Left lung (tissue), 10 donors: ENCODE data around the gene TCFL5. TPM values are rescaled to one million over a fixed set of nuclear protein-coding genes. Genes with fewer than 3 reads are reported as not detected.

Source experiments
- ATAC-seq: fragments of 200-7000 bp; cut with Tn5 transposase; one replicate; pipeline ENCODE4 v1.9.1; 2020; ENCODE audit warnings: moderate library complexity
- DNase-seq, 4 donors: peaks; one replicate each; pipeline ENCODE4 v3.0.0-alpha.2; 2013 to 2020
- H3K27ac ChIP-seq, 2 donors: fragments of 200-600 bp; sonication (generic) in 1 of 2; one replicate each; pipeline versions ENCODE4 v1.5.0 to v1.8.0; 2020 to 2021
- H3K27me3 ChIP-seq, 2 donors: fragments of 200-600 bp; sonication (generic) in 1 of 2; one replicate each; pipeline versions ENCODE4 v1.5.0 to v1.8.0; 2020 to 2021
- H3K36me3 ChIP-seq, 2 donors: fragments of 200-600 bp; sonication (generic) in 1 of 2; one replicate each; pipeline versions ENCODE4 v1.5.0 to v1.8.0; 2020 to 2021
- H3K4me1 ChIP-seq, 2 donors: fragments of 200-600 bp; one replicate each; pipeline ENCODE4 v1.8.0; 2021
- H3K4me3 ChIP-seq, 2 donors: fragments of 200-600 bp; sonication (generic) in 1 of 2; one replicate each; pipeline versions ENCODE4 v1.5.0 to v1.8.0; 2020 to 2021; ENCODE audit warnings: mild to moderate bottlenecking in 1 of 2
- H3K9me3 ChIP-seq, 2 donors: fragments of 200-600 bp; sonication (generic) in 1 of 2; one replicate each; pipeline versions ENCODE4 v1.5.0 to v1.8.0; 2020 to 2021
- intact Hi-C, 2 donors: fragments of 100-400 bp; cut with DNase I; formaldehyde crosslinking; loops; one replicate each; pipeline versions ENCODE4 v1.11.2 to v1.14.2; 2022
- polyA plus RNA-seq, 6 donors: library from polyadenylated mRNA; unstranded; fragments of 120-200 nt; gene quantifications; one replicate each; pipeline ENCODE4 v1.2.1, GENCODE V29; 2013; ENCODE audit not compliant: insufficient read length in 6 of 6
- total RNA-seq, 2 donors: library from RNA; stranded (reverse); fragmentation: NEBNext Ultra II Directional; extraction: Animal tissue kit (Norgen Biotek cat#: 25700); gene quantifications; one replicate each; pipeline ENCODE4 v1.2.1, GENCODE V29; 2021
- TF ChIP-seq, protein P1 (sequence below), 2 donors: fragments of 200-600 bp; sonication (generic) in 1 of 2; IDR thresholded peaks; one replicate each; pipeline versions ENCODE4 v1.5.0 to v1.8.0; 2021; ENCODE audit warnings: antibody characterized with exemption in 2 of 2
- donor health status: DM: no; HTN: yes; CAD: no.
- donor health status: DM: no; HTN: no; CAD: no.

TCFL5 gene
- total and polyA plus RNA-seq, 8 donors, result 7.4 to 13.7 (median 10.9) TPM

- TF ChIP-seq, protein P1, sequence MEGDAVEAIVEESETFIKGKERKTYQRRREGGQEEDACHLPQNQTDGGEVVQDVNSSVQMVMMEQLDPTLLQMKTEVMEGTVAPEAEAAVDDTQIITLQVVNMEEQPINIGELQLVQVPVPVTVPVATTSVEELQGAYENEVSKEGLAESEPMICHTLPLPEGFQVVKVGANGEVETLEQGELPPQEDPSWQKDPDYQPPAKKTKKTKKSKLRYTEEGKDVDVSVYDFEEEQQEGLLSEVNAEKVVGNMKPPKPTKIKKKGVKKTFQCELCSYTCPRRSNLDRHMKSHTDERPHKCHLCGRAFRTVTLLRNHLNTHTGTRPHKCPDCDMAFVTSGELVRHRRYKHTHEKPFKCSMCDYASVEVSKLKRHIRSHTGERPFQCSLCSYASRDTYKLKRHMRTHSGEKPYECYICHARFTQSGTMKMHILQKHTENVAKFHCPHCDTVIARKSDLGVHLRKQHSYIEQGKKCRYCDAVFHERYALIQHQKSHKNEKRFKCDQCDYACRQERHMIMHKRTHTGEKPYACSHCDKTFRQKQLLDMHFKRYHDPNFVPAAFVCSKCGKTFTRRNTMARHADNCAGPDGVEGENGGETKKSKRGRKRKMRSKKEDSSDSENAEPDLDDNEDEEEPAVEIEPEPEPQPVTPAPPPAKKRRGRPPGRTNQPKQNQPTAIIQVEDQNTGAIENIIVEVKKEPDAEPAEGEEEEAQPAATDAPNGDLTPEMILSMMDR (IDR thresholded peaks at IDR 0.05), result no peak
- Histone ChIP-seq H3K36me3 (no peaks in the 10 kb centered on the region), H3K27me3 (peaks cover 0 to 9% of the 10 kb centered on the region in 2 donors), H3K9me3 (no peaks in the 10 kb centered on the region), H3K27ac (peak overlapping the region in 1 of 2 donors; percentile 76), H3K4me1 (peaks cover 6 to 26% of the 10 kb centered on the region in 2 donors), H3K4me3 (no peak overlapping the region)
- intact Hi-C loops, result no loop called here
- DNase-seq (peak in 1 of 4 donors; percentile 53), ATAC-seq (no peak)
These were observed 29.8 kb downstream of the TCFL5 start for GRCh38 chr20:62831854-62832211.

GRCh38 chr20:62831361-62831788, 30.2 kb downstream of the TCFL5 start:
- no peak overlapping the region for H3K4me3 ChIP-seq
- TF ChIP-seq, protein P1 (IDR thresholded peaks at IDR 0.05), result no peak
- peaks cover 0 to 7% of the 10 kb centered on the region in 2 donors for H3K27me3 ChIP-seq
- ATAC-seq (peak; percentile 43), DNase-seq (peak in 1 of 4 donors; percentile 69)
- H3K9me3 ChIP-seq, result no peaks in the 10 kb centered on the region
- H3K4me1 ChIP-seq, result peaks cover 6 to 26% of the 10 kb centered on the region in 2 donors
- H3K27ac ChIP-seq, result peak overlapping the region in 1 of 2 donors; percentile 76
- H3K36me3 ChIP-seq, result no peaks in the 10 kb centered on the region
- intact Hi-C loops, result no loop called here

- DNase-seq, result peak in 1 of 4 donors; percentile 51
- Histone ChIP-seq H3K27me3 (peaks cover 0 to 1% of the 10 kb centered on the region in 2 donors), H3K36me3 (no peaks in the 10 kb centered on the region), H3K4me1 (peaks cover 6 to 26% of the 10 kb centered on the region in 2 donors), H3K27ac (no peak overlapping the region), H3K4me3 (no peak overlapping the region), H3K9me3 (no peaks in the 10 kb centered on the region)
- TF ChIP-seq, protein P1 (IDR thresholded peaks at IDR 0.05), result no peak
- no peak for ATAC-seq
- intact Hi-C loops, result no loop called here
These were observed 30.8 kb downstream of the TCFL5 start for GRCh38 chr20:62830821-62831220.

DNA sequence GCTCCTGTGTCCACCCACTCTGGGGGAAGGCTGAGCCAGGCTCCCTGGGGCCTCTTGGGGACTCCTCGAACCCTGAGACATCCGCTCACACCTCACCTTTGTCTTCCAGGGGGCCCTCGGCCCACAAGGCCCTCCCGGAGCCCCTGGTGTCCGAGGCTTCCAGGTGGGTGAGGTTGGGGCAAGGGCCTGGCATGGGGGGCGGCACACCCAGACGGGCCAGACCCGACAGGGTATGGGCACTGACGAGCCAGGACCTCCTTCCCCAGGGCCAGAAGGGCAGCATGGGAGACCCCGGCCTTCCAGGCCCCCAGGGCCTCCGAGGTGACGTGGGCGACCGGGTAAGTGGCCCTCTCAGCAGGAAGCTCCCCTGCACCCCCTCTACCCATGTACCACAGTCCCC, 31.4 kb downstream of the TCFL5 start:
- ATAC-seq, result no peak
- H3K27me3 ChIP-seq, result no peaks in the 10 kb centered on the region
- H3K36me3 ChIP-seq, result no peaks in the 10 kb centered on the region
- peak in 1 of 4 donors; percentile 40 for DNase-seq
- no peak overlapping the region for H3K4me3 ChIP-seq
- no peaks in the 10 kb centered on the region for H3K9me3 ChIP-seq
- intact Hi-C loops, result no loop called here
- no peak overlapping the region for H3K27ac ChIP-seq
- TF ChIP-seq, protein P1 (IDR thresholded peaks at IDR 0.05), result no peak
- peaks cover 6 to 26% of the 10 kb centered on the region in 2 donors for H3K4me1 ChIP-seq

GRCh38 chr20:62829231-62830230, 32.1 kb downstream of the TCFL5 start:
- intact Hi-C loops, result no loop called here
- DNase-seq (peak in 1 of 4 donors; percentile 62), ATAC-seq (no peak)
- TF ChIP-seq, protein P1 (IDR thresholded peaks at IDR 0.05), result no peak
- Histone ChIP-seq H3K27ac (no peak overlapping the region), H3K27me3 (no peaks in the 10 kb centered on the region), H3K9me3 (no peaks in the 10 kb centered on the region), H3K4me1 (peaks cover 9 to 28% of the 10 kb centered on the region in 2 donors), H3K4me3 (no peak overlapping the region), H3K36me3 (no peaks in the 10 kb centered on the region)
